ENCODE results near the gene HOXA13.

The HOXA13 gene

GRCh38 chr7:27154901-27155815, 44.7 kb downstream of the HOXA13 start:
- no peak for TF ChIP-seq CTCF (IDR thresholded peaks at IDR 0.05; ENCODE audit: borderline replicate concordance, control extremely low read depth, extremely low read depth, insufficient read depth, missing control alignments)
- in situ Hi-C loops (cut with MboI; ENCODE audit: low sequenced_read_pairs, unreplicated experiment) = loop anchor here (5.0 to 25.0 kb wide), 4 partner anchors 300 to 780 kb away; no protein-coding TSS in a partner anchor
- DNase-seq (ENCODE audit: low spot score) = no peak

- no peak for DNase-seq (ENCODE audit: low spot score)
- TF ChIP-seq CTCF (IDR thresholded peaks at IDR 0.05; ENCODE audit: borderline replicate concordance, control extremely low read depth, extremely low read depth, insufficient read depth, missing control alignments) = no peak
- in situ Hi-C loops (cut with MboI; ENCODE audit: low sequenced_read_pairs, unreplicated experiment) = loop anchor here (10.0 to 25.0 kb wide), 3 partner anchors 300 to 780 kb away; no protein-coding TSS in a partner anchor
These were observed 45.5 kb downstream of the HOXA13 start for GRCh38 chr7:27154369-27154768.

- in situ Hi-C loops (cut with MboI; ENCODE audit: low sequenced_read_pairs, unreplicated experiment) = loop anchor here (10.0 to 25.0 kb wide), 3 partner anchors 299 to 779 kb away; no protein-coding TSS in a partner anchor
- TF ChIP-seq CTCF (IDR thresholded peaks at IDR 0.05; ENCODE audit: borderline replicate concordance, control extremely low read depth, extremely low read depth, insufficient read depth, missing control alignments) = no peak
- no peak for DNase-seq (ENCODE audit: low spot score)
These were observed 46.4 kb downstream of the HOXA13 start for GRCh38 chr7:27153526-27153925.

- no peak for DNase-seq (ENCODE audit: low spot score)
- no peak for TF ChIP-seq CTCF (IDR thresholded peaks at IDR 0.05; ENCODE audit: borderline replicate concordance, control extremely low read depth, extremely low read depth, insufficient read depth, missing control alignments)
- in situ Hi-C loops (cut with MboI; ENCODE audit: low sequenced_read_pairs, unreplicated experiment) = loop anchor here (10.0 to 25.0 kb wide), 3 partner anchors 298 to 778 kb away; no protein-coding TSS in a partner anchor
These were observed 47.0 kb downstream of the HOXA13 start for GRCh38 chr7:27152816-27153442.

- no peak for TF ChIP-seq CTCF (IDR thresholded peaks at IDR 0.05; ENCODE audit: borderline replicate concordance, control extremely low read depth, extremely low read depth, insufficient read depth, missing control alignments)
- in situ Hi-C loops (cut with MboI; ENCODE audit: low sequenced_read_pairs, unreplicated experiment) = loop anchor here (10.0 to 25.0 kb wide), 3 partner anchors 297 to 777 kb away; no protein-coding TSS in a partner anchor
- DNase-seq (ENCODE audit: low spot score) = no peak
These were observed 47.7 kb downstream of the HOXA13 start, which contains the start of gene HOXA3 for GRCh38 chr7:27151931-27152815. TSS of gene HOXA3 (minus strand) at chr7:27152583. CDS start at chr7:27110640, 41,943 bp downstream.
